AG04450 (cell line): Measurements from ENCODE around the gene SYNE3. TPM values are rescaled to one million over a fixed set of nuclear protein-coding genes. Genes with fewer than 3 reads are reported as not detected.

Experiments used
- CTCF ChIA-PET: fragments of 300-600, 350-600 bp; formaldehyde crosslinking; extraction: SDS; loops from one replicate; lab custom pipeline; 2022; ENCODE audit warnings: antibody characterized with exemption, inconsistent platforms; lab: Charles Lee
- POLR2A ChIA-PET: fragments of 350-600 bp; formaldehyde crosslinking; extraction: SDS; loops from one replicate; lab custom pipeline; 2021; ENCODE audit warnings: antibody characterized with exemption, inconsistent platforms; lab: Yijun Ruan, JAX
- DNase-seq: peaks from one replicate; pipeline ENCODE4 v3.0.0-alpha.2; 2011; ENCODE audit warnings: low read depth, low spot score
- H3K27ac ChIP-seq: one replicate; pipeline ENCODE4 v1.5.1; 2012; ENCODE audit warnings: low read depth, low read length, control low read depth
- H3K27me3 ChIP-seq: one replicate; pipeline ENCODE4 v1.6.0; 2012; ENCODE audit warnings: low read length; ENCODE audit not compliant: control insufficient read depth, insufficient read depth
- H3K4me3 ChIP-seq: 2 replicates; pipeline ENCODE4 v1.5.1; 2011; ENCODE audit warnings: mild to moderate bottlenecking, low read depth, low read length, control low read depth
- H3K9me3 ChIP-seq: 2 replicates; pipeline ENCODE4 v1.5.1; 2012; ENCODE audit warnings: low read length; ENCODE audit not compliant: control insufficient read depth, insufficient read depth
- polyA plus RNA-seq: library from polyadenylated mRNA; depleted of rRNA; stranded (reverse); fragments of >200 nt; gene quantifications from 2 replicates; pipeline ENCODE4 v1.2.3, GENCODE V29; 2011
- TF ChIP-seq, protein P1 (sequence below): IDR thresholded peaks from 2 replicates; pipeline ENCODE4 v1.5.1; 2011; ENCODE audit warnings: low read depth, low read length, control low read depth, inconsistent platforms

Gene SYNE3
- polyA plus RNA-seq, 1 experiment: 4.2 TPM

DNA sequence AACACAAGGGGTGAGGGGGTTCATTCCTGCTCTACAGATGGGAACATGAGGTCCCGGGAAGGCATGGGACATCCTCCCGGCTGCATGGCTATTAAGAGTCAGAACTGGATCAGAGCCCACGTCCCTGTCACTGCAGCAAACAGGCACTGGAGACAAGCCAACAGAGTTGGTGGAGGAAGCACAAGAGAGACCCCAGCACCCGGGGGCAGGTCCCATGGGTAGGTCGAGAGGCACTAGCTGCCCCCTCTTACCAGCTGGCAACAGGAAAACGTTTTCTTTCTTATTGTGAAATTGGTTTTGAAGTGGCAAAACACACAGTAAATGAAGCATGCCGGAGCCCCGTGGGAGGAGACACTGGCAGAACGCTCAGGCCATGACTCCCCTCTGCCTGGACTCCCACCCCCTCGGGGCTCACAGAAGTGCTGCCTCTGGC, 43.6 kb downstream of the SYNE3 start:
- no peaks in the 10 kb centered on the region for H3K27me3 ChIP-seq
- POLR2A ChIA-PET: no interaction called here
- H3K9me3 ChIP-seq: no peaks in the 10 kb centered on the region; the same call in 1 of the 2 replicates
- CTCF ChIA-PET: interaction anchor here (2.2 kb wide), 1 partner anchor 30 kb away, joined by 6 read pairs; no protein-coding TSS in a partner anchor
- H3K4me3 ChIP-seq: no peak overlapping the region
- TF ChIP-seq, protein P1, sequence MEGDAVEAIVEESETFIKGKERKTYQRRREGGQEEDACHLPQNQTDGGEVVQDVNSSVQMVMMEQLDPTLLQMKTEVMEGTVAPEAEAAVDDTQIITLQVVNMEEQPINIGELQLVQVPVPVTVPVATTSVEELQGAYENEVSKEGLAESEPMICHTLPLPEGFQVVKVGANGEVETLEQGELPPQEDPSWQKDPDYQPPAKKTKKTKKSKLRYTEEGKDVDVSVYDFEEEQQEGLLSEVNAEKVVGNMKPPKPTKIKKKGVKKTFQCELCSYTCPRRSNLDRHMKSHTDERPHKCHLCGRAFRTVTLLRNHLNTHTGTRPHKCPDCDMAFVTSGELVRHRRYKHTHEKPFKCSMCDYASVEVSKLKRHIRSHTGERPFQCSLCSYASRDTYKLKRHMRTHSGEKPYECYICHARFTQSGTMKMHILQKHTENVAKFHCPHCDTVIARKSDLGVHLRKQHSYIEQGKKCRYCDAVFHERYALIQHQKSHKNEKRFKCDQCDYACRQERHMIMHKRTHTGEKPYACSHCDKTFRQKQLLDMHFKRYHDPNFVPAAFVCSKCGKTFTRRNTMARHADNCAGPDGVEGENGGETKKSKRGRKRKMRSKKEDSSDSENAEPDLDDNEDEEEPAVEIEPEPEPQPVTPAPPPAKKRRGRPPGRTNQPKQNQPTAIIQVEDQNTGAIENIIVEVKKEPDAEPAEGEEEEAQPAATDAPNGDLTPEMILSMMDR: no peak
- no peak overlapping the region for H3K27ac ChIP-seq
- DNase-seq: no peak

DNA sequence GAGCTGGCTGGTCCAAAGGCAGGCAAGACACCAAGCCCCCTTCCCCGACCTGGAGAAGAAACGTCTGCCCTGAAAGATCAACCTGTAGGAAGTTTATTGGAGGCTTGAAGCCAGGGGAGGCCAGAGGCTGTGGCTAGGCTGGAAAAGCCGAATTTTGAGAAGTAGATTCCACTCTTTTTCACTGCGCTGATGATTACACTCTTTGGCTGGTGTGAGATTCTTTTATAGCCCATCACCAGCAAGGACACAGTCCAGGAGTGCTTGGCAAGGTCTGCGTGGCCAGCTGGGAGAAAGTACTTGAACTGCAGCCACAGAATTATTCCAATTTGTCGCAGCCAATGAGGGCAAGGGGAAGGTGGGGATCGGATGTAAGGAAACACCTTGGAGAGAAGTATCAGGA, 45.0 kb downstream of the SYNE3 start:
- POLR2A ChIA-PET: no interaction called here
- no peak for DNase-seq
- H3K27ac ChIP-seq: no peak overlapping the region
- H3K4me3 ChIP-seq: no peak overlapping the region
- TF ChIP-seq, protein P1: no peak
- no peaks in the 10 kb centered on the region; the same call in 1 of the 2 replicates for H3K9me3 ChIP-seq
- CTCF ChIA-PET: interaction anchor here (1.2 to 1.7 kb wide), 2 partner anchors 18 to 56 kb away, joined by 4 to 7 read pairs; no protein-coding TSS in a partner anchor
- no peaks in the 10 kb centered on the region for H3K27me3 ChIP-seq

DNA sequence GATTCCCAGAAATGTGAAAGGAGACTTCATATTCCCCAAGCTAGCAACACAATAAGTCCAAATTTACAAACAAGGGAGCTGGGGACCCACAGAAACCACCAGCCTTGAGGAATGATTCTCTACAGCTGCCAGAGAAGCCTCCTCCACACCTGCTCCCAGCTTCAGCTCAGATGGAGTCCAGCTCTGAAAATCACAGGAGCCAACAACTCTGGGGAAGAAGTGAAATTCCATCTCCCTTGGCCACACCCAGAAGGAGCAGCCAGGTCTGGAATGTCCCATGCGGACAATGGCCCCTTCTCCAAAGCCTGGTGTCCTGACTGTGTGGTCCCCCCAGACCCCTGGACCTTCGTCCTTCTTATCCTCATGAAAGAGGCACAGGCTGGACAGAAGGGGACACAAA, 45.4 kb downstream of the SYNE3 start:
- Histone ChIP-seq H3K4me3 (no peak overlapping the region), H3K27ac (no peak overlapping the region), H3K27me3 (no peaks in the 10 kb centered on the region), H3K9me3 (no peaks in the 10 kb centered on the region; the same call in 1 of the 2 replicates)
- no peak for DNase-seq
- POLR2A ChIA-PET: no interaction called here
- CTCF ChIA-PET: interaction anchor here (1.7 kb wide), 1 partner anchor 56 kb away, joined by 7 read pairs; no protein-coding TSS in a partner anchor
- TF ChIP-seq, protein P1: no peak

DNA sequence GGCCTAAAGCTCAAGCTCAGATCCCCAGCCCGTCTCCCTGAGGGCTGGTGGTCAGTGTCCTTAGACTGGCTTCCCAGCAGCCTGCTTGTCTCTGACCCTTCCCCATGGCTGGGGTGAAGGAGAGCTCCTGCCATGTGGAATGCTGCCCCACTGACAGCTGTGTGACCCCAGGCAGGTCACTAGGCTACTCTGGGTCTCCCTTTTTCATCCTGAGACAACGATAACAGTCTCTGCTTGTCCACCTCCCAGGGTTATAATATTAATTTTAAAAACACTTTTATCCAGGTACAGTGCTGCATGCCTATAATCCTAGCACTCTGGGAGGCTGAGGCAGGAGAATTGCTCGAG, 47.3 kb downstream of the SYNE3 start:
- Histone ChIP-seq H3K4me3 (no peak overlapping the region), H3K27me3 (no peaks in the 10 kb centered on the region), H3K9me3 (no peaks in the 10 kb centered on the region), H3K27ac (no peak overlapping the region)
- POLR2A ChIA-PET: no interaction called here
- DNase-seq: no peak
- CTCF ChIA-PET: no interaction called here
- TF ChIP-seq, protein P1: no peak

DNA sequence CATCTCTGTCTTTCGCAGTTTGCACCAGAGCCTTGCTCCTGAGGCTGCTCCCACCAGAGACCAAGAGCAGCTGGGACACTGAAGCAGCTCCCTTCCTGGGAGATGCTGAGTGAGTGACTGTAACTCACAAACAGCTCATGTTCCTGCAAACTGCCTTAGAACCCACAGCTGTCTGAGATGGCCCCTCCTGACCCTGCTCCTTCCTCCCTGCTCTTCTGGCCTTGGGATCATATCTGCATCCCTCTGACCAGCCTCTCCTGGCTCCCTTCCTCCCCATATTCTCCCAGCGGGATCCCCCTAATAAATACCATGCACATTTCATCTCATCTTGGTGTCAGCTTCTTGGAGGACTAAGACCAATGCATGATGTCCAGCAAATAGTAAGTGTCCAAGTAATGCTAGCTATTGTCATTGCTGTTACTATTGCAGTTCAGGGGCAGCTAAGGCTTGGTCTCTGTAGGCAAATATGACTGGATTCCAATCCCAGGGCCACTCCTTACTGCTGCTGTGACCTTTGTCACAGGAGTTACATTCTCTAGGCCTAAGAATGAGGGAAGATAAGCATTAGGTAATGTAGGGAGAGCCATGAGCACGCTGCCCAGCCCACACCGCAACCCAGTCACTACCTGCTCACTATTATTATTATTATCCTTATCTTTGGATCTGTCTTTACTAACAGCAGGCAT, 47.9 kb downstream of the SYNE3 start:
- CTCF ChIA-PET: no interaction called here
- TF ChIP-seq, protein P1: no peak
- Histone ChIP-seq H3K27me3 (no peaks in the 10 kb centered on the region), H3K4me3 (no peak overlapping the region), H3K9me3 (no peaks in the 10 kb centered on the region), H3K27ac (no peak overlapping the region)
- POLR2A ChIA-PET: interaction anchor here (0.7 kb wide), 1 partner anchor 15 kb away, joined by 3 read pairs; no protein-coding TSS in a partner anchor
- no peak for DNase-seq
